ENCODE measurements around the gene GRK1.

The GRK1 gene

GRCh38 chr13:113643593-113643992, 23.4 kb upstream of the GRK1 start:
- TF ChIP-seq CTCF (IDR thresholded peaks at IDR 0.05) = no peak

GRCh38 chr13:113644800-113645199, 22.2 kb upstream of the GRK1 start:
- TF ChIP-seq CTCF (IDR thresholded peaks at IDR 0.05) = no peak

- TF ChIP-seq CTCF (IDR thresholded peaks at IDR 0.05) = no peak
Measured at GRCh38 chr13:113645329-113645728, 21.7 kb upstream of the GRK1 start.

- TF ChIP-seq CTCF (IDR thresholded peaks at IDR 0.05) = no peak
Measured at GRCh38 chr13:113646376-113646775, 20.6 kb upstream of the GRK1 start.

GRCh38 chr13:113646921-113647340, 20.1 kb upstream of the GRK1 start:
- TF ChIP-seq CTCF (IDR thresholded peaks at IDR 0.05) = no peak

GRCh38 chr13:113647351-113648215, 19.4 kb upstream of the GRK1 start:
- TF ChIP-seq CTCF (IDR thresholded peaks at IDR 0.05) = no peak

- no peak for TF ChIP-seq CTCF (IDR thresholded peaks at IDR 0.05)
Measured at GRCh38 chr13:113648216-113648610, 18.8 kb upstream of the GRK1 start.
